Subcutaneous adipose tissue (tissue), 4 donors: ENCODE data around the gene ADGRD1. TPM values are rescaled to one million over a fixed set of nuclear protein-coding genes. Genes with fewer than 3 reads are reported as not detected.

Experiments used
- total RNA-seq, 4 donors: library from RNA; depleted of rRNA; stranded (reverse); fragments of >200 nt; gene quantifications; one replicate each; pipeline ENCODE4 v1.1.0, GENCODE V29; 2016
- TF ChIP-seq, protein P1 (sequence below): fragments of 450-650 bp; IDR thresholded peaks from one replicate; pipeline ENCODE4 v1.5.1; 2016; ENCODE audit warnings: low read depth, mild to moderate bottlenecking, control low read depth, antibody characterized with exemption, moderate library complexity

The ADGRD1 gene
- total RNA-seq, 4 donors from 2014 or later, result 16.3 to 34.1 (median 24.1) TPM

DNA sequence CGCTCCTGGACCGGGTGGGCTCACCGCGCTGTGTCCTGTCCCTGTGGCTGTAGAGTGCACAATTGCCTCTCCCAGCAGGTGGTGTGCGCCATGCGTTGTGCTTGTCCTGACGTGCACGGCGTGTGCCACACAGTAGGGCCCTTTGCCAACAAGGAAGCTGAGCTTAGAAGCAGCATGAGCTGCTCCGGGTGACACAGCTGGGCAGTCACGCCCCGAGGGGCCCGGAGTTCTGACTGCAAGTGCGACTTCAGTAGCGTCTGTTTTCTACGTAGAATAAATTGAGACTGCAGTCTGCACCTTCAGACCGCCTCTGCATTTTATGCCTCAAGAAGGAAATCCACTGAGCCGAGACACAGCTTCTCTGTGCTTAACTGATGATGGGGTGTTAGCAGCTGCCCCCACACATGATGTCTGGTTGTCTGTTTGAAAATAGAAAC, 81.6 kb downstream of the ADGRD1 start:
- TF ChIP-seq, protein P1, sequence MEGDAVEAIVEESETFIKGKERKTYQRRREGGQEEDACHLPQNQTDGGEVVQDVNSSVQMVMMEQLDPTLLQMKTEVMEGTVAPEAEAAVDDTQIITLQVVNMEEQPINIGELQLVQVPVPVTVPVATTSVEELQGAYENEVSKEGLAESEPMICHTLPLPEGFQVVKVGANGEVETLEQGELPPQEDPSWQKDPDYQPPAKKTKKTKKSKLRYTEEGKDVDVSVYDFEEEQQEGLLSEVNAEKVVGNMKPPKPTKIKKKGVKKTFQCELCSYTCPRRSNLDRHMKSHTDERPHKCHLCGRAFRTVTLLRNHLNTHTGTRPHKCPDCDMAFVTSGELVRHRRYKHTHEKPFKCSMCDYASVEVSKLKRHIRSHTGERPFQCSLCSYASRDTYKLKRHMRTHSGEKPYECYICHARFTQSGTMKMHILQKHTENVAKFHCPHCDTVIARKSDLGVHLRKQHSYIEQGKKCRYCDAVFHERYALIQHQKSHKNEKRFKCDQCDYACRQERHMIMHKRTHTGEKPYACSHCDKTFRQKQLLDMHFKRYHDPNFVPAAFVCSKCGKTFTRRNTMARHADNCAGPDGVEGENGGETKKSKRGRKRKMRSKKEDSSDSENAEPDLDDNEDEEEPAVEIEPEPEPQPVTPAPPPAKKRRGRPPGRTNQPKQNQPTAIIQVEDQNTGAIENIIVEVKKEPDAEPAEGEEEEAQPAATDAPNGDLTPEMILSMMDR, result no peak

DNA sequence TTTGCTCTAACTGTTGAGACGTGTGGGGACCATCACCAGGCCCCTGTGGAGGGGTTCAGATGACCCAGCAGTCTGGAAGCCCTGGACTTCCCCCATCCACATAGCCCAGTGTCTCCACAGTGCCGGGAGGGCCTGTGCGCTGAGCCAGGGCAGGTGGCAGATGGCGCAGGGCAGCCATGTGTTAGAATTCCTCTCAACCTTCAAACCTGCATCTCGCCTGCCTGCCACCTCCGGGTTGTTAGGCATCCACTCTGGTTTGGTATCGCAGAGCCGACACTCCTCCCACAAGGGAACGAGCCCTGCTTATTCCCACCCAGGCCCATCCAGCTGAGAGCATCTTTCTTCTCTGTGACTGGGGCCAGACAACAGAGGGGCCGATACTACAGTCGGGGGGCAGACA, 84.5 kb downstream of the ADGRD1 start:
- TF ChIP-seq, protein P1, result no peak

DNA sequence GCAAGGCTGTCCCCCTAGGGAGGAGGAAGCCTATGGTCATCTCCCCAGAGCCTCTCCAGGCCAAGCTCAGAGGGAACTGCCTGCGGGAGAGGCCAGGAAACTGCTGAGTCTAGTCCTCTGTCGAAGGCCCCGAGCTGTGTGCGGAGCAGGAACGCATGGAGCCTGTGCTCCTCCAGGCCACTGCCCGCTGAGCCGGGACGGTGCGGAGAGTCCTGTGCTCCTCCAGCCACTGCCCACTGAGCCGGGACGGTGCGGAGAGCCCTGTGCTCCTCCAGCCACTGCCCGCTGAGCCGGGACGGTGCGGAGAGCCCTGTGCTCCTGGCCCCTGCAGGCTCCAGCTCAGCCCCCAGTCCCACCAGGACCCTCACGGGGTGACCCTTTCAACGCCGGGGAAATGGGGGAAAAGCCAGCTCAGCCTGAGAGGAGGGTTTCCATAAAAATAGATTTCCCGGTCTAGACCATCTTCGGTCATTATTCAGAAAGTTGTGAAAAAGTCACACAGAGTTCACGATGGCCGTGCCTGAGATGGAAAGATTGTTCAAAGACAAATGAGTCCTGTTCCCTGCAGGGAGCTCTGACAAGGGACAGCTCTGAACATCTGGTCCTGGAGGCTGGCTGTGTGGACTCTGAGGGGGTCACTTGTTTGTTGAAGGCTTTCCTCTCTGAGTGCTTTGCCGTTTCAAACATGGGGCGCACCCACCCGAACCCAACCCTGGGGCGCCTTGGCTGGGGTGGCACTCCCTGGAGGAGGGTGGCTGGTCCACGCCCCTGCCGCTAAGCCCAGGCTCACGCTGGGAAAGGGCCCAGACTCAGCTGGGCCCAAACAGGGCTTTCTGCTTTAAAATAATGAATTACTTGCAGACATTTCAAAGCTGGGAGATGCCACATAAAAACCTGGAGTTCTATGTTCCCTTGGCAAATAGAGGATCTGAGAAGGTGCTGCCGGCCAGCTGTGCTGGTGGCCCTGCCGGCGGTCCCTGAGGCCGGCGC, 85.5 kb downstream of the ADGRD1 start:
- TF ChIP-seq, protein P1, result no peak

DNA sequence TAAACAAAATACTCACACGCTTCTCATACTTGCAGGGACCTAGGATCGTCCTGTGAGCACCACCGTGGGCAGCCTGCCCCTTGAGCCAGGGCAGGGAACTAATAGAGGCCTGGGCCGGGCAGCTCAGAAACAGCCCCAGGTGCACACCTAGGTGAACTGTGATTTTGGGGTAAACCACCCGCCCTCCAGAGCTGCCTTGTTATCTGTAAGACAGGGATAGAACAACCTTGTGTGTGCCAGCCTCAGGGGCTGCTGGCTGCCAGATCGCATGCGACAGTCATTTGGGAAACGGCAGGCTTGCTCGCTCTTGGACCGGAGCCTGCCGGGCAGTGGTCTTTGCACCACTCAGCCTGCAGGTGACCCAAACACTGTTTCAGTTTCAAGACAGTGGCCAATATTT, 86.8 kb downstream of the ADGRD1 start:
- TF ChIP-seq, protein P1, result no peak

DNA sequence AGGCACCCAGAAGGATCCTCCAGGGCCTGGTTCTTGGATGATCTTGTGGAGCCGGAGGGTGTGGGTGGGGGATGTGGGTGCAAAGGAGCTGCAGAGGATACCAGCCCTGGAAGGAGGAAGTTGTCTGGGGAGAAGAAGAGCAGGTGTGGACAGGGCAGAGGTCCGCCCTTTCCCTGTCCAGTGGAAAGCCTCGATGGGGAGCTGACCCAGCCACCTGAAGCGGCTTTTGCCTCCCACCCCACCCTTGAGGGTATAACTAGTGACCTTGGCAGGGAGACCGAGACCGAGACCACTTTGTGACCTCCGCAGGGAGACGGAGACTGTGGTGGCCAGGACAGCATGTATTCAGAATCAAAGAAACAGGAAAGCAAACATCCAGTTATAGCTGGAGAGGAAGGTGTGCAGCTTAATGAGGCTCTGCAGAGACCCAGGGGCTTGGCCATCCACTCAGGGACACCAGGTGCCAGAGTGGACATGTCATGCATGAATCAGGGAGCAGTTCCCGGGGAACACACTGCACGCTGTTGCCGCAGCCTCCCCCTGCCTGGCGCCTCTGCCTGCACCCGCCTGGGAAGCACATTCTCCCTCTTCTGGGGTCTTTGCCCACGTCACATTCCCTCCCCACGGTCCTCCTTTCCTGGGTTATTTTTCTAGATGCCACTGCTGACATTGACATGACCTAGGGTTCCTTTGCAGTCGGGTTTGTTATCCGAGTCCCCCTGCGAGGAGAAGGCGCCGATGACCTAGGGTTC, 87.7 kb downstream of the ADGRD1 start:
- TF ChIP-seq, protein P1, result no peak

DNA sequence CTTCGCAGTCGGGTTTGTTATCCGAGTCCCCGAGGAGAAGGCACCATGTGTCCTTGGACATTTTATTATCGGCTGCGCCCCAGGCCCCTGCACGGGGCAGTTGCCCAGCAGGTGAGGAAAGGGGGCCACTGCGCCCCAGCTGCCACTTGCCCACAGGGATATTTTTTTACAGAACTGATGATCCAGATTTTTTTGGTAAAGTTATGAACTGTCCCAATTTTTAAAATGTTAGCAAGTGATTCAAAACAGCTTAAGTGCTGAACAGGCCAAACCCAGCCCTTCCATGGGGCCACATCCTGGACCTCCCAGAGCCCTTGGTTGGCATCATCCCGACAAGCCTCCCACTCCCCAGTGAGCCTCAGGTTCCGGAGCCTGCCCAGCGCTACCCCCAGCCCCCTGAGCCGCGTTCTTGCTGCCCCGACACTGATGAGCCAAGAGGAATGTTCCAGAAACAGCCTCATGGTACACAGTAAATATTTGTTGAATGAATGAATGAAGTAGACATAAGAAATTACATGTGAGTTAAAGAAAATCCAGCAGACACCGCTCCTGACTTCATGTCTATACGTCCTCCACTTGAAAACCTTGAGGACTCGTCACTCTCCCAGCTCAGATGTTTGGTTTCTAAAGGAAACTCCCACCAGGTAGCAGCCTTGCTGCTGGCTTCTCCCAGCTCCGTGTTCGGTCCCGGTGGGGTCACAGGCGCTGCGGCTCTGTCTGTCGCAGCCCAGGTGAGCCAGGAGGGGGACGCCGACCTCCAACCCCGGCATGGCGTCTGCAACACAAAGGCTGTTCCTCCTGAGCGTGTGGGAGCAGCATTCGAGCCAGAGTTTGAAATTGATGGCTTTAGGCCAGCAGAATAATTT, 88.5 kb downstream of the ADGRD1 start:
- TF ChIP-seq, protein P1, result no peak
